Upper lobe of left lung (tissue), 6 donors: ENCODE measurements around the gene ARHGEF17. TPM values are rescaled to one million over a fixed set of nuclear protein-coding genes. Genes with fewer than 3 reads are reported as not detected.

ENCODE experiments used
- ATAC-seq, 2 donors: fragments of 200-7000 bp; cut with Tn5 transposase; one replicate each; pipeline ENCODE4 v1.9.1; 2022; ENCODE audit warnings: mild to moderate bottlenecking in 2 of 2, moderate library complexity in 2 of 2; ENCODE audit not compliant: low FRiP score in 2 of 2
- DNase-seq, 2 donors: peaks; one replicate each; pipeline ENCODE4 v3.0.0-alpha.2; 2019 to 2020
- H3K27ac ChIP-seq, 4 donors: fragments of 200-600 bp; sonication (generic); one replicate each; pipeline ENCODE4 v1.5.1; 2016 to 2019
- H3K27me3 ChIP-seq, 4 donors: fragments of 200-600 bp; sonication (generic); one replicate each; pipeline ENCODE4 v1.5.1; 2017 to 2019
- H3K36me3 ChIP-seq, 4 donors: fragments of 200-600 bp; sonication (generic); one replicate each; pipeline ENCODE4 v1.5.1; 2016 to 2019
- H3K4me1 ChIP-seq, 4 donors: fragments of 200-600 bp; sonication (generic); one replicate each; pipeline ENCODE4 v1.5.1; 2018 to 2019
- H3K4me3 ChIP-seq, 4 donors: fragments of 200-600 bp; sonication (generic); one replicate each; pipeline ENCODE4 v1.5.1; 2017 to 2019; ENCODE audit warnings: mild to moderate bottlenecking in 2 of 4, moderate library complexity in 1 of 4
- H3K9me3 ChIP-seq, 4 donors: fragments of 200-600 bp; sonication (generic); one replicate each; pipeline ENCODE4 v1.5.1; 2018 to 2019
- CTCF ChIP-seq, 6 experiments: fragments of 450-650 bp in 4 of 6; fragments of 200-600 bp in 2 of 6; sonication (generic) in 2 of 6; IDR thresholded peaks; one replicate each; pipeline ENCODE4 v1.5.1; 2016 to 2019; ENCODE audit warnings: antibody characterized with exemption in 6 of 6
- EP300 ChIP-seq, 4 donors: sonication (generic); formaldehyde crosslinking; IDR thresholded peaks; one replicate each; pipeline ENCODE4 v1.5.1; 2017; ENCODE audit warnings: antibody characterized with exemption in 4 of 4, control low read depth in 2 of 4
- POLR2A ChIP-seq, 4 donors: fragments of 450-650 bp; IDR thresholded peaks; one replicate each; pipeline ENCODE4 v1.5.1; 2016 to 2017; ENCODE audit warnings: antibody characterized with exemption in 4 of 4, mild to moderate bottlenecking in 2 of 4
- POLR2AphosphoS5 ChIP-seq, 2 donors: sonication (generic); formaldehyde crosslinking; IDR thresholded peaks; one replicate each; pipeline ENCODE4 v1.5.1; 2017; ENCODE audit warnings: antibody characterized with exemption in 2 of 2
- WGBS, 2 donors: methylation state at CpG; one replicate each; pipeline ENCODE4 v1.1.5; 2017 to 2018; 5-methylcytosine and 5-hydroxymethylcytosine counted together
- total RNA-seq, 6 donors: library from RNA; depleted of rRNA in 4 of 6; stranded (reverse); fragments of >200 nt in 4 of 6; gene quantifications; one replicate each; pipeline versions ENCODE4 v1.1.0 to v1.2.1, GENCODE V29; 2016 to 2021
- donor health status: DM: no; HTN: no; CAD: no; lungs with moderate emphysema.
- donor health status: DM: no; HTN: yes; CAD: no; lungs with severe emphysema.

The ARHGEF17 gene
- total RNA-seq, 6 donors from 2014 or later, result 48.1 to 140 (median 65.1) TPM

- peaks cover 0 to 11% (median 9%) of the 10 kb centered on the region in 4 donors for H3K36me3 ChIP-seq
- no peaks in the 10 kb centered on the region for H3K9me3 ChIP-seq
- H3K4me1 ChIP-seq, result peaks cover 9 to 45% (median 34%) of the 10 kb centered on the region in 4 donors
- 77 to 88% methylated on average over 7 of the region's 7 CpGs for WGBS, 2 donors
- no peak overlapping the region for H3K27ac ChIP-seq
- TF ChIP-seq CTCF (IDR thresholded peaks at IDR 0.05) (no peak), EP300 (IDR thresholded peaks at IDR 0.05) (no peak), POLR2AphosphoS5 (IDR thresholded peaks at IDR 0.05) (no peak), POLR2A (IDR thresholded peaks at IDR 0.05) (no peak)
- H3K4me3 ChIP-seq, result no peak overlapping the region
- no peak for DNase-seq
- no peaks in the 10 kb centered on the region for H3K27me3 ChIP-seq
- ATAC-seq, result no peak
These were observed 81.8 kb downstream of the ARHGEF17 start for GRCh38 chr11:73389916-73390315.

- H3K4me3 ChIP-seq, result no peak overlapping the region
- ATAC-seq (no peak), DNase-seq (no peak)
- no peaks in the 10 kb centered on the region for H3K9me3 ChIP-seq
- TF ChIP-seq POLR2A (IDR thresholded peaks at IDR 0.05) (no peak), EP300 (IDR thresholded peaks at IDR 0.05) (no peak), CTCF (IDR thresholded peaks at IDR 0.05) (no peak), POLR2AphosphoS5 (IDR thresholded peaks at IDR 0.05) (no peak)
- 96 to 100% methylated on average over 3 to 10 of the region's 12 CpGs for WGBS, 2 donors
- H3K27ac ChIP-seq, result no peak overlapping the region
- H3K4me1 ChIP-seq, result peaks cover 8 to 36% (median 26%) of the 10 kb centered on the region in 4 donors
- H3K27me3 ChIP-seq, result no peaks in the 10 kb centered on the region
- peaks cover 0 to 21% (median 9%) of the 10 kb centered on the region in 4 donors for H3K36me3 ChIP-seq
These were observed 82.8 kb downstream of the ARHGEF17 start for GRCh38 chr11:73390601-73391565.

- Histone ChIP-seq H3K4me3 (no peak overlapping the region), H3K27ac (no peak overlapping the region), H3K36me3 (peaks cover 0 to 21% (median 11%) of the 10 kb centered on the region in 4 donors), H3K27me3 (no peaks in the 10 kb centered on the region), H3K9me3 (no peaks in the 10 kb centered on the region), H3K4me1 (peaks cover 13 to 28% (median 20%) of the 10 kb centered on the region in 4 donors)
- ATAC-seq (no peak), DNase-seq (no peak)
- 95 to 97% methylated on average over 9 to 10 of the region's 10 CpGs for WGBS, 2 donors
- TF ChIP-seq POLR2AphosphoS5 (IDR thresholded peaks at IDR 0.05), result no peak
- TF ChIP-seq EP300 (IDR thresholded peaks at IDR 0.05), result no peak
- no peak for TF ChIP-seq POLR2A (IDR thresholded peaks at IDR 0.05)
- TF ChIP-seq CTCF (IDR thresholded peaks at IDR 0.05), result no peak
These were observed 83.6 kb downstream of the ARHGEF17 start for GRCh38 chr11:73391665-73392064.

GRCh38 chr11:73392108-73393010, 84.3 kb downstream of the ARHGEF17 start:
- Histone ChIP-seq H3K27me3 (no peaks in the 10 kb centered on the region), H3K9me3 (no peaks in the 10 kb centered on the region), H3K4me1 (peaks cover 13 to 23% (median 19%) of the 10 kb centered on the region in 4 donors), H3K4me3 (no peak overlapping the region), H3K27ac (peak overlapping the region in 1 of 4 donors; percentile 7), H3K36me3 (peaks cover 0 to 21% (median 11%) of the 10 kb centered on the region in 4 donors)
- WGBS, 2 donors, result 92 to 94% methylated on average over 15 to 31 of the region's 31 CpGs
- ATAC-seq (no peak), DNase-seq (peak in 1 of 2 donors; percentile 73)
- no peak for TF ChIP-seq CTCF (IDR thresholded peaks at IDR 0.05)
- no peak for TF ChIP-seq POLR2A (IDR thresholded peaks at IDR 0.05)
- TF ChIP-seq POLR2AphosphoS5 (IDR thresholded peaks at IDR 0.05), result no peak
- no peak for TF ChIP-seq EP300 (IDR thresholded peaks at IDR 0.05)
